DND-41 (cell line): ENCODE results near the gene ACP5.

Source experiments
- ATAC-seq: fragments of 200-7000 bp; cut with Tn5 transposase; 3 replicates; pipeline ENCODE4 v1.9.1; 2021; ENCODE audit warnings: low read depth; ENCODE audit not compliant: insufficient read depth
- DNase-seq: peaks from one replicate; pipeline ENCODE4 v3.0.0-alpha.2; 2020
- H2AFZ ChIP-seq: 2 replicates; pipeline ENCODE4 v1.6.0; 2012; ENCODE audit warnings: low read depth, low read length
- H3K27ac ChIP-seq: 2 replicates; pipeline ENCODE4 v1.5.1; 2012; ENCODE audit warnings: low read length, inconsistent platforms
- H3K27me3 ChIP-seq: fragments of 200-600 bp; sonication (generic); 2 replicates; pipeline ENCODE4 v1.6.0; 2012; ENCODE audit warnings: low read length, mild to moderate bottlenecking, inconsistent platforms; ENCODE audit not compliant: insufficient read depth, poor library complexity
- H3K36me3 ChIP-seq: 2 replicates; pipeline ENCODE4 v1.5.1; 2012; ENCODE audit warnings: low read length, inconsistent platforms; ENCODE audit not compliant: insufficient read depth
- H3K4me1 ChIP-seq: 2 replicates; pipeline ENCODE4 v1.5.1; 2012; ENCODE audit warnings: mild to moderate bottlenecking, low read length; ENCODE audit not compliant: insufficient read depth
- H3K4me2 ChIP-seq: 2 replicates; pipeline ENCODE4 v1.6.0; 2012; ENCODE audit warnings: mild to moderate bottlenecking, moderate library complexity, low read length, inconsistent platforms; ENCODE audit not compliant: insufficient read depth
- H3K4me3 ChIP-seq, 2 experiments: fragments of 200-600 bp in 1 of 2; shearing (Covaris generic) in 1 of 2; 2 replicates each; pipeline ENCODE4 v1.5.1; 2012 to 2016; ENCODE audit warnings: inconsistent platforms in 2 of 2, low read length in 2 of 2, mild to moderate bottlenecking in 2 of 2, low read depth in 1 of 2, moderate library complexity in 1 of 2
- H3K79me2 ChIP-seq: 2 replicates; pipeline ENCODE4 v1.6.0; 2012; ENCODE audit warnings: low read length, inconsistent platforms; ENCODE audit not compliant: insufficient read depth
- H3K9ac ChIP-seq: 2 replicates; pipeline ENCODE4 v1.6.0; 2012; ENCODE audit warnings: low read depth, mild to moderate bottlenecking, inconsistent platforms, low read length, moderate library complexity
- H3K9me3 ChIP-seq: 2 replicates; pipeline ENCODE4 v1.5.1; 2012; ENCODE audit warnings: low read length, moderate library complexity, mild to moderate bottlenecking, inconsistent platforms; ENCODE audit not compliant: insufficient read depth, severe bottlenecking
- H4K20me1 ChIP-seq: 2 replicates; pipeline ENCODE4 v1.6.0; 2012; ENCODE audit warnings: low read length; ENCODE audit not compliant: insufficient read depth
- EZH2 ChIP-seq: IDR thresholded peaks from 3 replicates; pipeline ENCODE4 v1.6.1; 2012; ENCODE audit warnings: borderline replicate concordance, low read depth, mild to moderate bottlenecking, moderate library complexity, low read length, inconsistent platforms; ENCODE audit not compliant: severe bottlenecking
- TF ChIP-seq, protein P1 (sequence below): IDR thresholded peaks from 2 replicates; pipeline ENCODE4 v1.5.1; 2012; ENCODE audit warnings: borderline replicate concordance, low read length, moderate library complexity, mild to moderate bottlenecking; ENCODE audit not compliant: poor library complexity, severe bottlenecking; ENCODE audit errors: extremely low read depth

The ACP5 gene

DNA sequence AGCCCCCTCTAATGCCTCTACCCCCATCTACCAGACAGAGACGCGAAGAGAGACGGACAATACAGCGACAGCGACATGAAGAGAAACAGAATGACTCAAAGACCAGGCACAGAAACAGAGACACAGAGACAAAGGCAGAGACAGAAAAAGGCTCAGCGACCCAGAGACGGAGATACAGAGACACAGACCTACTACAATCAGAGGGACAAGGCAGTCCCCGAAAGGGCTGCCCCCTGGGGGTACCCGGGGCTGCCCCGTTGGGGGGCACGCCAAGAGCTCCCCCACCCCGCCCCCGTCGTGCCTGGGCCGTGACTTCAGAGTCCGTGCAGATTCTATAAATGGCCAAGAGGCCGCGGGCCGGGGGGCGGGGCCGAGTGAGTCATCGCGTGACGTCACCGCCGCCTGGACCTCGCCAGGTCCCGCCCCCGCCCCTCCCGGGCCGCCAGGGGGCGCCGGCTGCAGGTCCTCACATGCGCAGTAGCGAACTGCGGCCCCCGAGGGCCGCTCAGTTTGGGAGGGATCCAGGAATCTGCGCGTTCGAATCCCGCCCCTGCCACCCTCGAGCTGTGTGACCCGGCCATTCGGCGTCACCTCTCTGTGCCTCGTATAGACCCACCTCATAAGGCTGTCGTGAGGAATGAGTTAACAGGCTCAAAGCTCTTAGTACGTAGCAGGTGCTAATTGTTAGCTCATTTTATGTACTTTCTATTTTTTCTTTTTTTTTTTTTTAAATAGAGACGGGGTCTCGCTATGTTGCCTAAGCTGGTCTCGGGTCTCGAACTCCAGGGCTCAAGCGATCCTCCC lies 41.5 kb downstream of the ACP5 start:
- Histone ChIP-seq H3K4me2 (no peak overlapping the region), H4K20me1 (no peaks in the 10 kb centered on the region), H3K79me2 (no peaks in the 10 kb centered on the region), H3K9ac (no peak overlapping the region), H3K9me3 (no peaks in the 10 kb centered on the region), H3K27ac (no peak overlapping the region), H3K4me1 (no peaks in the 10 kb centered on the region), H3K27me3 (no peaks in the 10 kb centered on the region), H3K36me3 (no peaks in the 10 kb centered on the region), H2AFZ (no peak overlapping the region), H3K4me3 (no peak overlapping the region)
- ATAC-seq (peak; percentile 78), DNase-seq (peak; percentile 58)
- no peak for TF ChIP-seq EZH2
- TF ChIP-seq, protein P1, sequence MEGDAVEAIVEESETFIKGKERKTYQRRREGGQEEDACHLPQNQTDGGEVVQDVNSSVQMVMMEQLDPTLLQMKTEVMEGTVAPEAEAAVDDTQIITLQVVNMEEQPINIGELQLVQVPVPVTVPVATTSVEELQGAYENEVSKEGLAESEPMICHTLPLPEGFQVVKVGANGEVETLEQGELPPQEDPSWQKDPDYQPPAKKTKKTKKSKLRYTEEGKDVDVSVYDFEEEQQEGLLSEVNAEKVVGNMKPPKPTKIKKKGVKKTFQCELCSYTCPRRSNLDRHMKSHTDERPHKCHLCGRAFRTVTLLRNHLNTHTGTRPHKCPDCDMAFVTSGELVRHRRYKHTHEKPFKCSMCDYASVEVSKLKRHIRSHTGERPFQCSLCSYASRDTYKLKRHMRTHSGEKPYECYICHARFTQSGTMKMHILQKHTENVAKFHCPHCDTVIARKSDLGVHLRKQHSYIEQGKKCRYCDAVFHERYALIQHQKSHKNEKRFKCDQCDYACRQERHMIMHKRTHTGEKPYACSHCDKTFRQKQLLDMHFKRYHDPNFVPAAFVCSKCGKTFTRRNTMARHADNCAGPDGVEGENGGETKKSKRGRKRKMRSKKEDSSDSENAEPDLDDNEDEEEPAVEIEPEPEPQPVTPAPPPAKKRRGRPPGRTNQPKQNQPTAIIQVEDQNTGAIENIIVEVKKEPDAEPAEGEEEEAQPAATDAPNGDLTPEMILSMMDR = peak; percentile 58

DNA sequence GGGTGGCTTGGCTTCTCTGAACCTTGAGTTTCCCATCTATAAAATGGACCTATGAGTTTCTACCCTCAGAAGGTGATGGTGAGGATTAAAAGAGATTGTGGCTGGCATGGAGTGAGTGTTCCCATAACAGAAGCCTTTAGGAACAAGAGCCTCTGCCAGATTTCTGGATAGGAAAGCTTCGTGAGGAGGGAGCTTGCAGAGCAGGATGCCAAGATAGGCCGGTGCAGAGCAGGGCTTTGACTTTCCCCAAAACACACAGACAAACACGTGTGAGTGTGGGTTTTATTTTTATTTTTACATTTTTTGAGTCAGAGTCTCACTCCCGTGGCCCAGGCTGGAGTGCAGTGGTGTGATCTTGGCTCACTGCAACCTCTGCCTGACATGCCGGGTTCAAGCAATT lies 42.5 kb downstream of the ACP5 start:
- no peak for DNase-seq
- TF ChIP-seq, protein P1 = no peak
- no peak for TF ChIP-seq EZH2

DNA sequence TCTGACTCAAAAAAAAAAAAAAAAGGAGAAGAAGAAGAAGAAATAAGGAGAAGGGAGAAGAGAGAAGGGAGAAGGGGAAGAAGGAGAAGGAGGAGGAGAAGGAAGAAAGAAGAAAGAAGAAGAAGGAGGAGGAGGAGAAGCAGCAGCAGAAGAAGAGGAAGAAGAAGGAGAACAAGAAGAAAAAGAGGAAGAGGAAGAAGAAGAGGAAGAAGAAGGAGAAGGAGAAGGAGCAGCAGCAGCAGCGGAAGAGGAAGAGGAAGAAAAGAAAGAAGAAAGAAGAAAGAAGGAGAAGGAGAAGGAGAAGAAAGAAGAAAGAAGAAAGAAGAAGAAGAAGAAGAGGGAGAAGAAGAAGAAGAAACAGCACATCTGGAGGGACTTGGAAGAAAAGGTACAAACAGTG lies 42.9 kb downstream of the ACP5 start:
- H3K4me2 ChIP-seq = no peak overlapping the region
- H3K79me2 ChIP-seq = no peaks in the 10 kb centered on the region
- no peak overlapping the region for H3K4me3 ChIP-seq
- no peak overlapping the region for H3K9ac ChIP-seq
- TF ChIP-seq, protein P1 = no peak
- no peak for TF ChIP-seq EZH2
- H3K9me3 ChIP-seq = no peaks in the 10 kb centered on the region
- no peak overlapping the region for H3K27ac ChIP-seq
- no peaks in the 10 kb centered on the region for H3K36me3 ChIP-seq
- H3K4me1 ChIP-seq = peaks cover 2% of the 10 kb centered on the region; the same call in 1 of the 2 replicates
- H4K20me1 ChIP-seq = no peaks in the 10 kb centered on the region
- ATAC-seq = no peak
- DNase-seq = no peak
- no peak overlapping the region; the same call in 1 of the 2 replicates for H2AFZ ChIP-seq
- H3K27me3 ChIP-seq = no peaks in the 10 kb centered on the region

More for the DNA sequence above, 42.5 kb downstream of the ACP5 start:
- no peak overlapping the region for H3K27ac ChIP-seq
- H4K20me1 ChIP-seq = no peaks in the 10 kb centered on the region
- no peaks in the 10 kb centered on the region for H3K4me1 ChIP-seq
- no peak overlapping the region for H3K9ac ChIP-seq
- no peak for ATAC-seq
- H2AFZ ChIP-seq = no peak overlapping the region; the same call in 1 of the 2 replicates
- no peaks in the 10 kb centered on the region for H3K27me3 ChIP-seq
- no peaks in the 10 kb centered on the region for H3K79me2 ChIP-seq
- no peaks in the 10 kb centered on the region for H3K36me3 ChIP-seq
- no peaks in the 10 kb centered on the region for H3K9me3 ChIP-seq
- H3K4me3 ChIP-seq = no peak overlapping the region
- no peak overlapping the region for H3K4me2 ChIP-seq
